GM19455 (cell line): Measurements from ENCODE around the gene PTPN6.

Experiments used
- ATAC-seq: cut with Tn5 transposase; IDR thresholded peaks from one replicate; pipeline ENCODE4 v1.9.1; 2021; ENCODE audit not compliant: unreplicated experiment

PTPN6 gene

GRCh38 chr12:6954316-6955107, 3.4 kb downstream of the PTPN6 start:
- no peak for ATAC-seq

GRCh38 chr12:6955108-6956020, 4.2 kb downstream of the PTPN6 start:
- ATAC-seq = no peak

- ATAC-seq = no peak
Observed at GRCh38 chr12:6956021-6956727, 5.0 kb downstream of the PTPN6 start.

GRCh38 chr12:6957151-6957701, 6.1 kb downstream of the PTPN6 start:
- ATAC-seq = no peak

GRCh38 chr12:6957741-6958608, 6.8 kb downstream of the PTPN6 start:
- no peak for ATAC-seq

GRCh38 chr12:6958609-6959057, 7.5 kb downstream of the PTPN6 start:
- ATAC-seq = no peak

- peak; percentile 38 for ATAC-seq
Observed at GRCh38 chr12:6959058-6959804, 8.1 kb downstream of the PTPN6 start.

- no peak for ATAC-seq
Observed at GRCh38 chr12:6959805-6960592, 8.8 kb downstream of the PTPN6 start.

- no peak for ATAC-seq
Observed at GRCh38 chr12:6960593-6961277, 9.6 kb downstream of the PTPN6 start.

- no peak for ATAC-seq
Observed at GRCh38 chr12:6961278-6961694, 10.1 kb downstream of the PTPN6 start.

- ATAC-seq = no peak
Observed at GRCh38 chr12:6961695-6962284, 10.6 kb downstream of the PTPN6 start.

- no peak for ATAC-seq
Observed at GRCh38 chr12:6962285-6963015, 11.3 kb downstream of the PTPN6 start.

GRCh38 chr12:6963016-6963731, 12.0 kb downstream of the PTPN6 start:
- ATAC-seq = no peak

GRCh38 chr12:6963791-6964413, 12.7 kb downstream of the PTPN6 start:
- ATAC-seq = no peak

GRCh38 chr12:6964605-6965025, 13.5 kb downstream of the PTPN6 start:
- ATAC-seq = no peak
